Measurements from ENCODE around the gene SNX6.
"Not testable (repeated sequence)": the region's sequence is repeated elsewhere in the genome, so short reads cannot be mapped to it uniquely, and the experiment has no call there.

The SNX6 gene

DNA sequence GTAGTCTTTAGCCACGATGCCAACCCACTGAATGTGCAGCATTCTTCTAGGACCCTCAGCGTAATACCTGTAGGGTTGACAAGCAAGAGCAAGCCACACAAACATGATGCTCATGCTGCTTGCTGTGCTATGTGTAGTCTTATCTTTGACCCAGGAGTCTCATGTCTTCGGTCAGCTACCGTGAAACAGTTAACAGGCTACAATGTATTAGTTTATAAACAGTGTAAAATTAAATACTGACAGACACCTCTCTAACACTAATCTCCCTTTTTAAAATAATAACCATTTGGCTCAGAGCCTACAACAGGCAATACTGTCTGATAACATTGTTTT is 92.3 kb downstream of the SNX6 start:
- H3K4me3 ChIP-seq (ENCODE audit: low read length), result no peak overlapping the region
- TF ChIP-seq ZNF274 (IDR thresholded peaks at IDR 0.05; ENCODE audit: low read depth, low read length), result no peak

GRCh38 chr14:34536951-34537676 is 92.8 kb downstream of the SNX6 start:
- no peak overlapping the region for H3K4me3 ChIP-seq (ENCODE audit: low read length)
- no peak for TF ChIP-seq ZNF274 (IDR thresholded peaks at IDR 0.05; ENCODE audit: low read depth, low read length)

- H3K4me3 ChIP-seq (ENCODE audit: low read length), result no peak overlapping the region
- TF ChIP-seq ZNF274 (IDR thresholded peaks at IDR 0.05; ENCODE audit: low read depth, low read length), result no peak
These were observed 102.4 kb downstream of the SNX6 start for GRCh38 chr14:34527591-34527990.

DNA sequence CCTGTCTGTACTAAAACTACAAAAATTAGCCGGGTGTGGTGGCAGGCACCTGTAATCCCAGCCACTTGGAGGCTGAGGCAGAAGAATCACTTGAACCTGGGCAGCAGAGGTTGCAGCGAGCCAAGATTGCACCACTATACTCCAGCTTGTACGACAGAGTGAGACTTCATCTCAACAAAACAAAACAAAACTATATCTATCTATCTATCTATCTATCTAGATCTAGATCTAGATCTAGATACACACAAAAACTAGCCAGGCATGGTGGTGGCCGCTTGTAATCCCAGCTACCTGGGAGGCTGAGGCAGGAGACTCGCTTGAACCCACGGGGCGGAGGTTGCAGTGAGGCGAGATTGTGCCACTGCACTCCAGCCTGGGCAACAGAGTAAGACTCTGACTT is 105.7 kb downstream of the SNX6 start:
- H3K4me3 ChIP-seq (ENCODE audit: low read length), result not testable (repeated sequence)

GRCh38 chr14:34522496-34522895 is 107.5 kb downstream of the SNX6 start:
- no peak overlapping the region for H3K4me3 ChIP-seq (ENCODE audit: low read length)
- no peak for TF ChIP-seq ZNF274 (IDR thresholded peaks at IDR 0.05; ENCODE audit: low read depth, low read length)

DNA sequence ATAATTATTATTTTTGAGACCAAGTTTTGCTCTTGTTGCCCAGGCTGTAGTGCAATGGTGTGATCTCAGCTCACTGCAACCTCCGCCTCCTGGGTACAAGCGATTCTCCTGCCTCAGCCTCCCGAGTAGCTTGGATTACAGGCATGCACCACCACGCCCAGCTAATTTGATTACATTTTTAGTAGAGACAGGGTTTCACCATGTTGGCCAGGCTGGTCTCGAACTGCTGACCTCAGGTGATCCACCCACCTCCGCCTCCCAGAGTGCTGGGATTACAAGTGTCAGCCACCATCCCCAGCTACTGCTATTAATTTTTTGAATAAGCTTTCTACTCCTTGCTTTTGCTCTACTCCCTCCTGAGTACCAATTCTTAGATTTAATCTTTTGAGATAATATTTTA is 108.9 kb downstream of the SNX6 start:
- not testable (repeated sequence) for H3K4me3 ChIP-seq (ENCODE audit: low read length)

- not testable (repeated sequence) for H3K4me3 ChIP-seq (ENCODE audit: low read length)
These were observed 109.5 kb downstream of the SNX6 start for GRCh38 chr14:34520304-34520970.

Measured in GM08714 (cell line).